Spleen (tissue), 7 donors: Measurements from ENCODE around the gene MAN1C1.

ENCODE experiments used
- POLR2A ChIP-seq, 3 donors: fragments of 450-650 bp; IDR thresholded peaks; one replicate each; pipeline ENCODE4 v1.5.1; 2017; ENCODE audit warnings: antibody characterized with exemption in 3 of 3, mild to moderate bottlenecking in 1 of 3
- POLR2AphosphoS5 ChIP-seq, 3 donors: sonication (generic); formaldehyde crosslinking; IDR thresholded peaks; one replicate each; pipeline ENCODE4 v1.5.1; 2017; ENCODE audit warnings: antibody characterized with exemption in 3 of 3
- TF ChIP-seq, protein P1 (sequence below), 11 experiments: fragments of 200-600 bp in 7 of 11; fragments of 450-650 bp in 4 of 11; sonication (generic) in 4 of 11; IDR thresholded peaks in 8 of 11; conservative IDR thresholded peaks in 3 of 11; 1 replicate in 7 of 11; 2 replicates in 4 of 11; pipeline versions ENCODE4 v1.4.0 to v1.8.0; 2016 to 2021; ENCODE audit warnings: antibody characterized with exemption in 11 of 11, inconsistent platforms in 4 of 11, mild to moderate bottlenecking in 1 of 11
- donor health status: DM: no; HTN: no; CAD: no; lungs with moderate emphysema.
- donor health status: DM: no; HTN: no; CAD: no.
- donor health status: DM: no; HTN: no; CAD: no.

DNA sequence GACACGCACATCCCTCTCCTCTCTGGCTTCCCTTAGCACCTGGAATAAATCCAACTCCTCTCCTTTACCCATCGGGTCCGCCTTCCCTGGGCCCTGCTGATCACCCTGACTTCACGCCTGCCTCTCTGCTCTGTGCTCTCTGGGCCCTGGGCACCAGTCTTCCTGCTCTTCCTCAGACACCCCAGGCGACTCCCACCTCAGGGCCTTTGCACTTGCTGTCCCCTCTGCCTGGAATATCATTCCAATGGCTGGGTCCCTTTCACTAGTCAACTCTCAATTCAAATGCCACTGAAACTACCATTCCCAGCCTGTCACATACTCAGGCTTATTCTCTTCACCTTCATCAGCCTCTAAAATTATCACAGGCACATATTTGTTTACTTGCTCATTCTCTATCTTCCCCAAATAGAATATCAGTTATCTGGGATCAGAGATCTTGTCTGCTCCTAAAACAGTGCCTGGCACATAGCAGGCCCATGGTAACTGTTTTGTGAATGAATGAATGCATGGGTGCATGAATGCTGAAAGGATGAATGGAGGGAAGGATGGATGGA is 156.2 kb downstream of the MAN1C1 start:
- TF ChIP-seq, protein P1, sequence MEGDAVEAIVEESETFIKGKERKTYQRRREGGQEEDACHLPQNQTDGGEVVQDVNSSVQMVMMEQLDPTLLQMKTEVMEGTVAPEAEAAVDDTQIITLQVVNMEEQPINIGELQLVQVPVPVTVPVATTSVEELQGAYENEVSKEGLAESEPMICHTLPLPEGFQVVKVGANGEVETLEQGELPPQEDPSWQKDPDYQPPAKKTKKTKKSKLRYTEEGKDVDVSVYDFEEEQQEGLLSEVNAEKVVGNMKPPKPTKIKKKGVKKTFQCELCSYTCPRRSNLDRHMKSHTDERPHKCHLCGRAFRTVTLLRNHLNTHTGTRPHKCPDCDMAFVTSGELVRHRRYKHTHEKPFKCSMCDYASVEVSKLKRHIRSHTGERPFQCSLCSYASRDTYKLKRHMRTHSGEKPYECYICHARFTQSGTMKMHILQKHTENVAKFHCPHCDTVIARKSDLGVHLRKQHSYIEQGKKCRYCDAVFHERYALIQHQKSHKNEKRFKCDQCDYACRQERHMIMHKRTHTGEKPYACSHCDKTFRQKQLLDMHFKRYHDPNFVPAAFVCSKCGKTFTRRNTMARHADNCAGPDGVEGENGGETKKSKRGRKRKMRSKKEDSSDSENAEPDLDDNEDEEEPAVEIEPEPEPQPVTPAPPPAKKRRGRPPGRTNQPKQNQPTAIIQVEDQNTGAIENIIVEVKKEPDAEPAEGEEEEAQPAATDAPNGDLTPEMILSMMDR (IDR thresholded peaks at IDR 0.05 in 8 of 11, conservative IDR thresholded peaks at IDR 0.05 in 3 of 11): no peak
- TF ChIP-seq POLR2A (IDR thresholded peaks at IDR 0.05) (no peak), POLR2AphosphoS5 (IDR thresholded peaks at IDR 0.05) (no peak)
